ENCODE data around the gene SGCA.

- TF ChIP-seq POLR2A (IDR thresholded peaks at IDR 0.05), result no peak
- TF ChIP-seq CTCF (IDR thresholded peaks at IDR 0.05), result no peak
Measured at GRCh38 chr17:50194934-50195865, 29.4 kb downstream of the SGCA start.

Data from body of pancreas (tissue), 4 donors.